GM19240 (cell line): Measurements from ENCODE around the gene MUC6.
"Not testable (repeated sequence)": the region's sequence is repeated elsewhere in the genome, so short reads cannot be mapped to it uniquely, and the experiment has no call there.

Experiments
- DNase-seq: peaks from one replicate; pipeline ENCODE4 v3.0.0; 2011; ENCODE audit warnings: low spot score; ENCODE audit not compliant: insufficient read length

The MUC6 gene

GRCh38 chr11:987671-988070 is 48.8 kb downstream of the MUC6 start:
- no peak for DNase-seq

- DNase-seq: no peak
Observed at GRCh38 chr11:986952-987305, 49.6 kb downstream of the MUC6 start.

DNA sequence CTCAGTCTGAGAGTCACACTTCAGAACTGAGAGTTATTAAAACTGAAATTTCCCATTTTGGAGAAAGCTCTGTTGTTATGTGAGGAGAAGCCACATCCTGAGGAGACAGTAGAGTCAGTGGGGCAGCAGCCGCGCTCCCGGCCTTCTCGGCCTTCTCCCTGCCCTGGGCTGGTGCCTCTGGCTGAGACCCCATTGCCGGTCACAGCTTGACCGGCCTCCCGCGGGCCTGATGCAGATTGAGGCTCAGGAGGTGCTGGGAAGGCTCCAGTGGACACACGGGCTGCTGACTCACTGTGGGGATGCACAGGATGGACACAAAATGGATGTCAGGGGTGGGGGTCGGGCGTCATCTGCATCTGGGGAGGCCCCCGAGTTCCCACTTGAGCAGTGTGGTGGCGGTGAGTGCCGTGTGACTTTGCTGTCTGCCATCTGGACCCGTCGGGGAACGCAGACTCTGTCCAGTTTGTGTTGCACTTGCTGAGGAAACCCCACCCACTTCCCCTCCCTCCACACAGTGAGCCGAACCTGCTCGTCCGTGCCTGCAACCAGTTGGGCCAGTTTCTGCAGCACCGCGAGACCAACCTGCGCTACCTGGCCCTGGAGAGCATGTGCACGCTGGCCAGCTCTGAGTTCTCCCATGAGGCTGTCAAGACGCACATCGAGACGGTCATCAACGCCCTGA is 50.1 kb downstream of the MUC6 start:
- DNase-seq: no peak

- no peak for DNase-seq
Observed at GRCh38 chr11:985848-986247, 50.7 kb downstream of the MUC6 start.

DNA sequence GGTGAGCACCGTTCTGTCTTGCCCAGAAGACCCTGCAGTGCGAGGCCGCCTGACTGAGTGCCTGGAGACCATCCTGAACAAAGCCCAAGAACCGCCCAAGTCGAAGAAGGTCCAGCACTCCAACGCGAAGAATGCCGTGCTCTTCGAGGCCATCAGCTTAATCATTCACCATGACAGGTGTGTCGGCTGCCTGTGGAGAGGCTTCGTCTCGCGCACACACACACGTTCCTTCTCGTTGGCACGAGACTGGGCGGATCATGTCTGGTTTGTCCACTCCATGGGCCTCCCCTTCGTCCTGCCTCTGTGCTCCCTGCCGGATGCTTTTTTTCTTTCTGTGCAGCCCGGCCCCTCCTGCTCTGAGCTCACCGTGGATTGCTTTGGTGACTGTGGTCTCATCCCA is 51.1 kb downstream of the MUC6 start:
- DNase-seq: no peak

- DNase-seq: no peak
Observed at GRCh38 chr11:984546-984945, 52.0 kb downstream of the MUC6 start.

DNA sequence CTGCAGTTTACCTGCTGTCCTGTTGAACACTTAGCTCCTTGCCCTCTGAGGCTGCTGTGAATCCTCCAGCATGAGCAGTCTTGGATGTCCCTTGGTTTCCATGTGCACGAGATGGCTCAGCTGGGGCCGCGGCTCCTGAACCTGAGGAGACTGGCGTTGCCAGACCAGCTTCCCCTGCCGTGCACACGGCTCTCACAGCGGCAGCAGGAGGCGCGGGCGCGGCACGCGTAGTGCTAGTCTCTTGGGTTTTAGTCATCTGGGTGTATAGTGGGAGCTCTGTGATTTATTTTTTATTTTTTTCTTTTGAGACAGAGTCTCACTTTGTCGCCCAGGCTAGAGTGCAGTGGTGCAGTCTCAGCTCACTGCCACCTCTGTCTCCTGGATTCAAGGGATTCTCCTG is 54.8 kb downstream of the MUC6 start:
- no peak for DNase-seq

DNA sequence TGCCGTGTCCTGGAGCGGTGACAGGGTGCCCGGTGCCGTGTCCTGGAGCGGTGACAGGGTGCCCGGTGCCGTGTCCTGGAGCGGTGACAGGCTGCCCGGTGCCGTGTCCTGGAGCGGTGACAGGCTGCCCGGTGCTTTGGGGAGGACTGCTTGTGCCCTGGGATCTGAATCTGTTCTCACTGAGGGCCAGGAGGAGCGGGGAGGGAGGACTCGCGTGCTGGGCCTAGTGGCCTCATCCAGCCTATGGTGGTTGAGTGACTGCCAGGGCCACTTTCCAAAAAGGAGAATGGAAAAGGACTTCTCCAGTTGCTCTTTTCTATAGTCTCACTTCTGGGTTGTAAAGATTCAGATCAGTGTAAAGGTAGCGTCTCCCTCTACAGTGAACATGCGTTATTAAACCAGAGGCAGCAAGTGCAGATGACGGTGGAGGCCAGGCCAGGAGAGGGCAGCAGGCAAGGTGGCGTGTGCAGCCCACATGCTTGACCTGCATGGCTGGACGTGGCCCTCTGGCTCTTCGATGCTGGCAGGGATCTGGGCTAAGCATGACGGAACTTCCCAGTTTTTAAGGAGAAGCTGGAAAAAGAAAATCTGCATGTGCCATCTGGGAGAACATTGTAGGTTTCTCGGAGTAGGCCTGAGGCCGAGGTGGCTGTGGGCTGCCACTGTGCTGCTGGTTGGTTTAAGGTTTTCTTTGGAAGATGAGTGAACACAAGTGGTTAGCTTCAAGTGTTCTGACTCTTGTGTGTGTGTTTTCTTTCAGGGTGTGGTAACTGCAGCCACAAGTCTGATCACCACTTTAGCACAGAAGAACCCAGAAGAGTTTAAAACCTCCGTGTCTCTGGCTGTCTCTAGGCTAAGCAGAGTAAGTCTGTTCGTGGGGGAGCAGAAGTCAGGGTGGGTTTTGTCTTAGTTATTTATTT is 55.8 kb downstream of the MUC6 start:
- DNase-seq: no peak

DNA sequence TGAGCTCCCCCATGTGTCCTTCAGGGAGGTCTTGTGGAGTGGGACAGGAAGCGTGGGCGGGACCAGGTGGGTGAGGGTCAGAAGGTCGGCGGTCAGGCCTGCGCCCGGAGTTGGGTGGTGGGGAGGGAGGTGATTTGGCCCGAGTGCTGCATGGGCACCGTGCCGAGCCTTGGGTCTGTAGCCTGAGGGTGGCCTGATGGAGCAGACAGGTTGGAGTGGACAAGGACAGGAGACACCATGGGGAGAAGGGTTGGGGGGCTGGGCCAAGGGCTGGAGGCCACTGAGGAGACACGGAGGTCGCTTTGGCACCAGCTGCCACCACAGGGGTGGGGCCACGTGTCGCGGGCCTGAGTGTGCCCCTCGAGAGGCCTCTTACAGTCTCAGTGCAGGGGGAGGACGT is 57.7 kb downstream of the MUC6 start:
- DNase-seq: no peak

GRCh38 chr11:977830-978720 is 58.4 kb downstream of the MUC6 start:
- DNase-seq: no peak

DNA sequence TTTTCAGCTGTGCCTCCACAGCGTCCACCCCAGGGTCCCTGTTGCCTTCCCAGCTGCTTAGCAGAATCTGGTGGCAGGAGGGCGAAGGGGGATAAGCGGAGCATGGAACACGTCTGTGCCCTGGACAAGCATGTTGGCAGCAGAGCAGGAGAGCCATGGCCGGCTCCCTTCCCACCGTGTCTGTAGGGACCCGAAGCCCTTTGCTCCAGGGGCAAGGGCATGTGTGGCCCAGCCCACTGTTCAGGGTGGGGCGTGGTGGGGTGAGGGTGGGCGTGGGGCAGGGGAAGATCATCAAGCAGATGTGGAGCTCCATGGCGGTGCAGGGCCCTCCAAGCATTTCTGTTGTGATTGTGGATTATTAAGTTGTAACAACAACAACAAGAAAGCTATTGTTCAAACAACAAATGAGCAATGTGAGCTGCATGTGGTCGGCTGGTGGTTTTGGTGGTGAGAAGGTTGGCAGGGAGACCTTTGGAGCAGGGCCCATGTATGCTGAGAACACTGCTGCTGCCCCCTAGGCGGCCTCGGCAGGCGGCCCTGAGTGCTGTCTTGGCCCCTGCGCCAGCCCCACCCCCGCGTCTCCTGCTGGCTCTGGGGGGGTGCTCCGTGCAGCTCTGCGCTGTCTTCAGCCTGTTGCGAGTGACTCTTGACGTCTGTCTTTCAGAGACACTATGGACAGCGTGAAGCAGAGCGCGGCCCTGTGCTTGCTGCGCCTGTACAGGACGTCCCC is 59.9 kb downstream of the MUC6 start:
- DNase-seq: no peak

DNA sequence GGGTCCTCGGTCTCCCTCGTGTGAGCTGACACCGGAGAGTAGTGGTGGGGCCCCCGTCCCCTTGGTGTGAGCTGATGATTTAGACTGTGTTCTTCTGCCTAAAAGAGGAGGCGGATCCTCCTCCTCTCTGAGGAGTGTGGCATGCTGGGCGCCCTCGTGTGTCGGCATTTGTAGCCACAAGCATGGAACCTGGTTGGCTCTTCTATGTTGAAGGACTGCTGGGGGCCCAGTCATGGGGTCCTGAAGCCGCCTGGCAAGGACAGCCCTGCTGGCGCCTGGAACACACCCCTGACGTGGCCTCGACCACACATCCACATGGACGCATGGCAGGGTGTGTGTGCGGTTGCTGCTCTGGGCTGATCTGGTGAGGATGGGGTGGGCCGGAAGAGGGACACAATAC is 60.7 kb downstream of the MUC6 start:
- DNase-seq: no peak

DNA sequence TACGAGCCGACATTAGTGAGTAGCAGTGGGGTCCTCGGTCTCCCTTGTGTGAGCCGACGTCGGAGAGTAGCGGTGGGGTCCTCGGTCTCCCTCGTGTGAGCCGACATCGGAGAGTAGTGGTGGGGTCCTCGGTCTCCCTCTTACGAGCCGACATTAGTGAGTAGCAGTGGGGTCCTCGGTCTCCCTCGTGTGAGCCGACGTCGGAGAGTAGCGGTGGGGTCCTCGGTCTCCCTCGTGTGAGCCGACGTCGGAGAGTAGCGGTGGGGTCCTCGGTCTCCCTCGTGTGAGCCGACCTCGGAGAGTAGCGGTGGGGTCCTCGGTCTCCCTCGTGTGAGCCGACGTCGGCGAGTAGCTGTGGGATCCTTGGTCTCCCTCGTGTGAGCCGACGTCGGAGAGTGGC is 61.1 kb downstream of the MUC6 start:
- DNase-seq: not testable (repeated sequence)

- DNase-seq: no peak
Observed at GRCh38 chr11:973237-973636, 63.3 kb downstream of the MUC6 start.

DNA sequence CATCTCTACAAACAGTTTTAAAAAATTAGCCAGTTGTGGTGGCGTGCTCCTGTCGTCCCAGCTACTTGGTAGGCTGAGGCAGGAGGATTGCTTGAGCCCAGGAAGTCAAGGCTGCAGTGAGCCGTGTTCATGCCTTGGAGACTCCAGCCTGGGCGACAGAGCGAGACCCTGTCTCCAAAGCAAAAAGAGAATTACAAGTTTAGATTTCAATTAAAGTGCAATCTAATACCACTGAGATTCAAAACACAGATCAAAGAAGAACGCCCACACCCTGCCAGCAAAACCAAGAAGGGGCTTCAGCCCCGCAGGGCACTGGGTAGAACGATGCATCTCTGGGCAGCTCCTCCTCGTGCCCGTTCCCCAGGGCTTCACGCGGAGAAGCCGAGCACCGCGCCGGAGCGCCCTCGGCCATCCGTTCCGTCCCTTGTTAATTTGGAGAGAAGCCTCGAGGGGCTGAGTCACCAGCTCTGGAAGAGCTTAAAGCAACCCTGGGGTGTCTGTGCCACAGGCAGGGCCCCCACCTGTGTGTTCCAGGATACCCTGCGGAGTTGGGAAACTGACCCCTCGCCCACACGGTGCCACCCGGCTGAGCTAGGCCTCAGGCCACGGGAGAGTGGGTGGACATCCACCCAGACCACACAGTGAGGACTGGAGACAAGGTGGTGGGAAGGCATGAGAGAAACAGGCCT is 63.9 kb downstream of the MUC6 start:
- DNase-seq: no peak

DNA sequence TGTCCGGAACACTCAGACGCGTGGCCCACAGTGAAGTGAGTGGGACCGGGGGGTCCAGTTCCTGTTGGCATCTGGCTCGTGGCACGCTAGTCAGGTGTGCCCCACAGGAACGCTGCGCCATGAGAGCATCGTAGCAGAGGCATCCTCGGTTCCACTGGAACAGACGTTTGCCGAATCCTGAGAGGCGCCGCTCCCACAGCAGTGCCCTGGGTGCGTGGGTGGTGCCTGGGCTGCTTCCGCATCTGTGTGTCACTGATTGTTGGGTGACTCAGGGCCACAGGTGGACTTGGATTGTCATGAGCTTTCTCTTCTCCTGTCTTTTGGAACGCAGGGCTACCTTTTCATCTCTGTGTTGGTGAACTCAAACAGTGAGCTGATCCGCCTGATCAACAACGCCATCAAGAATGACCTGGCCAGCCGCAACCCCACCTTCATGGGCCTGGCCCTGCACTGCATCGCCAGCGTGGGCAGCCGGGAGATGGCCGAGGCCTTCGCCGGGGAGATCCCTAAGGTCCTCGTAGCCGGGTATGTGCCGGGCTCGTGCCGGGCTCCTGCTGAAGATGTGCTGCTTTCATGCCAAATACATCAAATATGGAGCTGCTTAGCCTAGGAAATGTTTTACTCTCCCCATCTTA is 64.7 kb downstream of the MUC6 start:
- no peak for DNase-seq

GRCh38 chr11:971092-971690 is 65.3 kb downstream of the MUC6 start:
- no peak for DNase-seq

GRCh38 chr11:970319-970871 is 66.1 kb downstream of the MUC6 start:
- no peak for DNase-seq

- DNase-seq: no peak
Observed at GRCh38 chr11:969651-970205, 66.8 kb downstream of the MUC6 start.
